Measurements from ENCODE around the gene ST6GALNAC4.

Gene ST6GALNAC4

DNA sequence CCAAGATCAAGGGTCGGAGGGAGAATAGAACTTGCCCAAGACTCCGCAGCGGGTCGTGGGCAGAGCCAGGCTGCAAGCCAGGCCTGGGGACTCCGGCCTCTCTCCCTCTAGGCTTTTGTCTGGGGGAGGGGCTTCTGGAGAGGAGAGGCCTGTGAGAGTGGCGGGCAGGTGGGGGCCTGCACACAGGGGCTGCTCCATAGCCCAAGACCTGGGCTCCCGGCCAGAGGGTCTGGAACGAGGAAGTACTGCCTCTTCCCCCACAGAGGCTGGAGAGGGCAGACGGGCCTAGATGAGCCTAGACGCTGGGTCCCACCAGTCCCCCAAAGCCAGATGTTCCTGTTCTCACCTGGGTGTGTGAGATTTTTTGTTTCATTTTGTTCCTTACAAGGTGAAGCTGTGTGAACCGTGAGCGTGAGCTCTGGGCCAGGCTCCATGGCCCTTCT is 12.3 kb downstream of the ST6GALNAC4 start:
- peaks cover 76% of the 10 kb centered on the region for H3K4me1 ChIP-seq (ENCODE audit: control insufficient read depth, low read length)
- H3K79me2 ChIP-seq (ENCODE audit: control insufficient read depth, low read length) = no peaks in the 10 kb centered on the region
- H3K27ac ChIP-seq (ENCODE audit: low read depth, low read length) = peak overlapping the region; percentile 93
- no peaks in the 10 kb centered on the region for H4K20me1 ChIP-seq (ENCODE audit: control insufficient read depth, insufficient read depth, low read depth, low read length)
- H3F3A ChIP-seq (ENCODE audit: control insufficient read depth, insufficient read depth) = peaks cover 33% of the 10 kb centered on the region
- H3K9me2 ChIP-seq (replicated peaks; ENCODE audit: control insufficient read depth, low read length) = no peaks in the 10 kb centered on the region
- TF ChIP-seq, protein P1, sequence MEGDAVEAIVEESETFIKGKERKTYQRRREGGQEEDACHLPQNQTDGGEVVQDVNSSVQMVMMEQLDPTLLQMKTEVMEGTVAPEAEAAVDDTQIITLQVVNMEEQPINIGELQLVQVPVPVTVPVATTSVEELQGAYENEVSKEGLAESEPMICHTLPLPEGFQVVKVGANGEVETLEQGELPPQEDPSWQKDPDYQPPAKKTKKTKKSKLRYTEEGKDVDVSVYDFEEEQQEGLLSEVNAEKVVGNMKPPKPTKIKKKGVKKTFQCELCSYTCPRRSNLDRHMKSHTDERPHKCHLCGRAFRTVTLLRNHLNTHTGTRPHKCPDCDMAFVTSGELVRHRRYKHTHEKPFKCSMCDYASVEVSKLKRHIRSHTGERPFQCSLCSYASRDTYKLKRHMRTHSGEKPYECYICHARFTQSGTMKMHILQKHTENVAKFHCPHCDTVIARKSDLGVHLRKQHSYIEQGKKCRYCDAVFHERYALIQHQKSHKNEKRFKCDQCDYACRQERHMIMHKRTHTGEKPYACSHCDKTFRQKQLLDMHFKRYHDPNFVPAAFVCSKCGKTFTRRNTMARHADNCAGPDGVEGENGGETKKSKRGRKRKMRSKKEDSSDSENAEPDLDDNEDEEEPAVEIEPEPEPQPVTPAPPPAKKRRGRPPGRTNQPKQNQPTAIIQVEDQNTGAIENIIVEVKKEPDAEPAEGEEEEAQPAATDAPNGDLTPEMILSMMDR (IDR thresholded peaks at IDR 0.05; ENCODE audit: low read depth, low read length, poor library complexity, severe bottlenecking) = no peak
- TF ChIP-seq EZH2phosphoT487 (IDR thresholded peaks at IDR 0.05; ENCODE audit: borderline replicate concordance, low read length) = no peak
- no peaks in the 10 kb centered on the region for H3K9me3 ChIP-seq (ENCODE audit: control insufficient read depth, insufficient read depth, low read length)
- peaks cover 32% of the 10 kb centered on the region for H3K36me3 ChIP-seq (ENCODE audit: control insufficient read depth, low read length)
- H3K27me3 ChIP-seq (ENCODE audit: control insufficient read depth, low read length) = no peaks in the 10 kb centered on the region
- H3K4me3 ChIP-seq (ENCODE audit: low read length) = peak overlapping the region; percentile 59
- peak overlapping the region; percentile 81 for H3K4me2 ChIP-seq (ENCODE audit: low read length)

DNA sequence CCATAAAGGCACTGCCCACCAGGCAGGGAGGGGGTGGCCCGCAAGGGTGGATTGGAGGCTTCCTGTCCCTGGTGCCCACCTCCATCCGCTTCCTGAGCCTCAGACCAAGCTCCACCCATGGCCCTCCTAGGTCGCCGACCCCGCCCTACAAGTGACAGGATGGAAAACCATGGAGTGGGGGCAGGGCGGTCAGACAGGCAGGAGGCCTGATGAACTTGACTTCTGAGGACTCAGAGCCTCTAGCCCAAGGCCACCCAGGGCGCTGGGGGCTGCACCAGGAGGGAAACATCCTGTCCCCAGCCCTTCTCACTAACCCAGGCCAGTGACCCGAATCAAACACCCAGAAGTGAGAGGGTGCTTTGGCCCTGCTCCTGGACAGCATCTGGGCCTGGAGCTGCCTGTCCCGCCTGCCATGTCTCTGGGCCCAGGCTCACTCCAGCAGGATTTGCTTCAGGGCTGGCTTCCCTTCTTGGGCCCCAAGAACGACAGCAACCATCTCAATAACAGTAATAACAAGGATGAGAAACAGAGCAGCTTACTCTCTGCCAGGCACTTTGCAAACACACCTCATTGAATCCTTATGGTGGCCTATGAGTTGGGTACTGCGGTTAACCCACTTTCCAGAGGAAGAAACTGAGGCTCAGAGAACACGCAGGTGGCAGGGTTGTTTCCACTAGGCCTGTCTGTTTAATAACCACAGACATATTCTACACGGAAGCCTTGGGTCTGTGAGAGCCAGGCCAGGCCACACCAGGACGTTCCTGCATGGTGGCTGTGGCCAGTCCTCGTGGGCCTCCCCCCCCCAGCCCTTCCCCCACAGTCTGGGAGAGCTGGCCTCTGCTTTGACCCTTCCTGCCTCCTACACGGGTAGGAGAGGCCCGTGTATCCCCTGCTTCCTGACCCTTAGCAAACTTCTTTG is 13.0 kb downstream of the ST6GALNAC4 start:
- peak overlapping the region; percentile 59 for H3K4me3 ChIP-seq (ENCODE audit: low read length)
- H4K20me1 ChIP-seq (ENCODE audit: control insufficient read depth, insufficient read depth, low read depth, low read length) = no peaks in the 10 kb centered on the region
- H3K27me3 ChIP-seq (ENCODE audit: control insufficient read depth, low read length) = no peaks in the 10 kb centered on the region
- no peak for TF ChIP-seq EZH2phosphoT487 (IDR thresholded peaks at IDR 0.05; ENCODE audit: borderline replicate concordance, low read length)
- TF ChIP-seq, protein P1 (IDR thresholded peaks at IDR 0.05; ENCODE audit: low read depth, low read length, poor library complexity, severe bottlenecking) = no peak
- H3K36me3 ChIP-seq (ENCODE audit: control insufficient read depth, low read length) = peaks cover 30% of the 10 kb centered on the region
- H3K79me2 ChIP-seq (ENCODE audit: control insufficient read depth, low read length) = peaks cover 3% of the 10 kb centered on the region
- H3F3A ChIP-seq (ENCODE audit: control insufficient read depth, insufficient read depth) = peaks cover 33% of the 10 kb centered on the region
- H3K4me2 ChIP-seq (ENCODE audit: low read length) = peak overlapping the region; percentile 81
- H3K9me3 ChIP-seq (ENCODE audit: control insufficient read depth, insufficient read depth, low read length) = no peaks in the 10 kb centered on the region
- H3K4me1 ChIP-seq (ENCODE audit: control insufficient read depth, low read length) = peaks cover 78% of the 10 kb centered on the region
- H3K27ac ChIP-seq (ENCODE audit: low read depth, low read length) = peak overlapping the region; percentile 93
- no peaks in the 10 kb centered on the region for H3K9me2 ChIP-seq (replicated peaks; ENCODE audit: control insufficient read depth, low read length)

DNA sequence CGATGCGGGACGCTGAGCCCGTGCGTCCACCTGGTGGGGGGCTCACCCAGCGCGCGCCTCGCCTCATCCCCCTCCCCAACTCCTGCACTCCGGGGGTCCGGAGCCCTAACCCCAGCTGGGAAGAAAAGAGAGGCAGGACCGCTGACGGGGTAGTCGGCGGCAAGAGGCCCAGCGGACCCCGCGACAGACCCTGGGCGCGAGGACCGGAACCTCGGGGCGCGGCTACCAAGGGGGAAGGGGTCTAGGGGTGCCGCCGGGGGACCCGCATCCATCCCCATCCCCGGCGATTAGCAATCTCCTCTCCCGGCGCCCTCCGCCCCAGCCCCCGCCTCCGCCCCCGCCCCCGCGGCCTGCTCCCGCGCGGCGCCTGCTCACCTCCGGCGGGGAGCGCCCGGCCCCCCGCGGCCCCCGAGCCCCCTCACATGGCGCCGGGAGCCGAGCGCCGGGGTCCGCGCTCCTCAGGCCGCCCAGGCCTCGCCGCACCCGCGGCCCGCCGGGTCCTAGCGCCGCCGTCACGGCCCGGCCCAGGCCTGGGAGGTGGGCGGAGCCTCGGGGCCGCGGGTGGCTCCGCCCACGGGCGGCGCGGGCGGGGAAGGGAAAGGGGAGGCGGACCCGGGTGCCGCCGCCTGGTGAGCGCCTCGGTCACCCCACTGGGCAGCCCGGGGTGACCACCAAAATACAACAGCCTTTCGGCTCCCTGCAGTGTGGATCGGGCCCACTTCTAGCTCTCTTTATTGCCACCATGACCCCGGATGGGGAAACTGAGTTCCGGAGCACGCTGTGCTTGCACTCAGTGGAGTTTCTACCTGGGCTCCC is 17.5 kb downstream of the ST6GALNAC4 start, which contains the start of gene ST6GALNAC6:
Gene ST6GALNAC6, minus strand, starts transcription at position 476 of the 816 bp plus-strand sequence. CDS start 1,622 bp downstream, outside the sequence.
- Histone ChIP-seq H3K4me2 (ENCODE audit: low read length) (peak within 1 kb of the TSS; percentile 85), H3K9me3 (ENCODE audit: control insufficient read depth, insufficient read depth, low read length) (no peaks in the 10 kb centered on the region), H3K27ac (ENCODE audit: low read depth, low read length) (peak within 1 kb of the TSS; percentile 54), H3K4me3 (ENCODE audit: low read length) (peak within 1 kb of the TSS; percentile 86), H4K20me1 (ENCODE audit: control insufficient read depth, insufficient read depth, low read depth, low read length) (no peaks in the 10 kb centered on the region), H3K36me3 (ENCODE audit: control insufficient read depth, low read length) (peaks cover 30% of the 10 kb centered on the region), H3F3A (ENCODE audit: control insufficient read depth, insufficient read depth) (peaks cover 15% of the 10 kb centered on the region), H3K4me1 (ENCODE audit: control insufficient read depth, low read length) (peaks cover 64% of the 10 kb centered on the region), H3K27me3 (ENCODE audit: control insufficient read depth, low read length) (no peaks in the 10 kb centered on the region), H3K9me2 (replicated peaks; ENCODE audit: control insufficient read depth, low read length) (no peaks in the 10 kb centered on the region), H3K79me2 (ENCODE audit: control insufficient read depth, low read length) (peaks cover 19% of the 10 kb centered on the region)
- TF ChIP-seq, protein P1 (IDR thresholded peaks at IDR 0.05; ENCODE audit: low read depth, low read length, poor library complexity, severe bottlenecking) = no peak
- no peak for TF ChIP-seq EZH2phosphoT487 (IDR thresholded peaks at IDR 0.05; ENCODE audit: borderline replicate concordance, low read length)

Data from DOHH2 (cell line).